H4 (cell line): ENCODE measurements around the gene MYO1E. TPM values are rescaled to one million over a fixed set of nuclear protein-coding genes. Genes with fewer than 3 reads are reported as not detected.

Experiments
- DNase-seq: peaks from one replicate; pipeline ENCODE4 v3.0.0-alpha.2; 2015; ENCODE audit warnings: low spot score
- total RNA-seq: library from RNA; depleted of rRNA; stranded (reverse); fragments of >200 nt; shearing (Covaris generic); gene quantifications from 2 replicates; pipeline ENCODE4 v1.2.3, GENCODE V29; 2014

MYO1E gene
- total RNA-seq, 1 experiment from 2014 or later = 9.2 TPM

DNA sequence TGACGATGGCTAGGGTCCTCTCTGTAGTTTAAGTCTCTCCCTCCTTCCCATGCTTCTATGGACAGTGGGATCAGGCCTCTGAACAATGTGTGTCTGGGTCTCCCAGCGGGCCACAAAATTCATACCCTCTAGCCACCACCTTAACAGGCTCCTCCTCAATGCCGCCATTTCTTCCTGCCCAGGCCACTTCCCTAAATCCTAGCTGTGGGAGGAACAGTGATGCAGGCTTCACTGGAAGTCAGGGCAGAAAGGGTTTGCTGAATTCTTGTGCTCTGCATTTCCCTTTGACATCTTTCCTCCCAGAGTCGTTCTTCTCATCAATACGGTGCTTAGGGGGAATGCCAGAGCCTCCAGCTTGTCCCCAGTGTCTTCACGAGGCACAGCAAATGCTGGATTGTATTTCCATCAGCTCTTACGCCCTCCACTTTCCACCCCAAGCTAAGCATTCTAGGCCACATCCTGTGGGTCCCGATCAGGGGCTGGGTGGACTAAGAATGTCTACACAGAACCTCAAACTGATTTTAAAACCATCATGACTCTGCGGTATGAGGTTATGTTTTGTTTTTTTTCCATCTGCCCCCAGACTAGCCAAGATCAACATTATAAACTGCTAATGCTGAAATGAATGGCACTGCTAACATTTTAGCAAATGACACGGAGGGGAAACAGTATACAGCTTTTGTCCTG, 177.9 kb downstream of the MYO1E start:
- DNase-seq = no peak

DNA sequence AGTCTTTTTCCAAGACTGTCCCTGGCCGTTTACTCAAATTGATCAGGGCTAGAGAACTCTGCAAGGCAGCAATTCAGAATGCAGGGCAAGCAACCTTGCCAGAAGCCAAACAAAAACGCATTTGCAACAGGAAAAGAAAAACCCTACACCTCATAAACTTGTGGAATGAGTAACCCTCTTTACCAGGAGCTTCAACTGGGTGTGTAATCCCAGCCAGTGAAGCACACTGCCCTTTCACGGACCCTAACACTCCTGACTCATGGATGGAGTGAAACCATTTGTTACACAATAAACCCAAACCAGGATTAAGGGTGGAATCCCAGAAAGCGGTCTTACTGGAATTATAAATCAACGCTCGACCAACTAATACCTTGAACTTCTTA, 180.8 kb downstream of the MYO1E start:
- peak; percentile 85 for DNase-seq

DNA sequence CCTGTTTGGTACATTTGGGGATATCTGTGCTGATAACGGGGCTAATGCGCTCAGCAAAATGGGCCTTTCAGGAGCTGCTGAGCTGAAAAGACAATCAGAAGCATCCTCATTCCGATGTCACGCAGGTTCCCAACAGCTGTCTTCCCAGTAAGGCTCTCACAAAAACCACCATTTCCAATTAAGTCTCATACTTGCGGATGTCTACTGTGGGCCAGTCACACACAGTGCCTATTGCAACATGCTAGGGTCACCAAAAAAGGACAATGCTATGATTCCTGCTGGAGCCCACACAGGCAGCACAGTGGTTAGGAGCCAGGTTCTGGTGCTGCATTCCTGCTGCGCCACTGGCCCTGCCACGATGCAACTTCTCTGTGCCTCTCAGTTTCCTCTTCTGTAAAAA, 182.4 kb downstream of the MYO1E start:
- peak; percentile 15 for DNase-seq

DNA sequence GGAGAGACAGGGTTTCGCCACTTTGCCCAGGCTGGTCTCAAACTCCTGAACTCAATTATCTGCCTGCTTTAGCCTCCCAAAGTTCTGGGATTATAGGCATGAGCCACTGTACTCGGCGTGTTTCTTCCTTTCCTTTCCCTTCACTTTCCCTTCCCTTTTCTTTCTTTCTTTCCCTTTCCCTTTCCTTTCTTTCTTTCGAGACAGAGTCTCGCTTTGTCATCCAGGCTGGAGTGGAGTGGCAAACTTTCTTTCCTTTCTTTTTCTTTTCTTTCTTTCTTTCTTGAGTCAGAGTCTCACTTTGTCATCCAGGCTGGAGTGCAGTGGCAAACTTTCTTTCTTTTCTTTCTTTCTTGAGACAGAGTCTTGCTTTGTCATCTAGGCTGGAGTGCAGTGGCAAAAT, 183.4 kb downstream of the MYO1E start:
- DNase-seq = no peak

DNA sequence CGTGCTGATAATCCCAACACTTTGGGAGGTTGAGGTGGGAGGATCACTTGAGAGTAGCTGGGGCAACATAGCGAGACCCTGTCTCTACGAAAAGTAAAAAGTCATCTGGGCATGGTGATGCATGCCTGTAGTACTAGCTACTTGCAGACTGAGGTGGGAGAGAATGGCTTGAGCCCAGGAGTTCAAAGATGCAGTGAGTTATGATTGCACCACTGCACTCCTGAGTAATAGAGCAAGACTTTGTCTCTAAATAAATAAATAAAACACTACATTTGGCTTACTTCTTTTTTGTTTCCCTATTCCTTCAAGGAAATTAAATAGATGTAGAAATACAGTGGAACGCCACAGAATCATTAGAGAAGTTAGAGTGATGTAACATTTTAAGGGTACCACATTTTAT, 186.2 kb downstream of the MYO1E start:
- DNase-seq = no peak

DNA sequence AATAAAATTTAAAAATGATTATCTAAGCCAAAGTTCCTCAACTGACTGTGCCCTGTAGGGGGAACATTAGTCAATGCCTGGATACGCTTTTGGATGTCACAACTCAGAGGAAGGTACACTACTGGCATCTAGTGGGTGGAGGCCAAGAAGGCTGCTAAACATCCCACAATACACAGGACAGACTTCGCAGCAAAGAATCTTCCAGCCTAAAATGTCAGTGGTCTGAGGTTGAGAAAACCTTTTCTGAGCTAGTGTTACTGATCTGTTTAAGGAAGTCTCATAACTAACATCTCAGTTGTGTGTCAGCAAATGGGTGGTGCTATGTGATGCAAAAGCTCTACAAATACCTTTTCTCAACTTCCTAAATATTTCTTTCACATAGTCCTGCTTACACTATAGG, 186.9 kb downstream of the MYO1E start:
- DNase-seq = no peak

DNA sequence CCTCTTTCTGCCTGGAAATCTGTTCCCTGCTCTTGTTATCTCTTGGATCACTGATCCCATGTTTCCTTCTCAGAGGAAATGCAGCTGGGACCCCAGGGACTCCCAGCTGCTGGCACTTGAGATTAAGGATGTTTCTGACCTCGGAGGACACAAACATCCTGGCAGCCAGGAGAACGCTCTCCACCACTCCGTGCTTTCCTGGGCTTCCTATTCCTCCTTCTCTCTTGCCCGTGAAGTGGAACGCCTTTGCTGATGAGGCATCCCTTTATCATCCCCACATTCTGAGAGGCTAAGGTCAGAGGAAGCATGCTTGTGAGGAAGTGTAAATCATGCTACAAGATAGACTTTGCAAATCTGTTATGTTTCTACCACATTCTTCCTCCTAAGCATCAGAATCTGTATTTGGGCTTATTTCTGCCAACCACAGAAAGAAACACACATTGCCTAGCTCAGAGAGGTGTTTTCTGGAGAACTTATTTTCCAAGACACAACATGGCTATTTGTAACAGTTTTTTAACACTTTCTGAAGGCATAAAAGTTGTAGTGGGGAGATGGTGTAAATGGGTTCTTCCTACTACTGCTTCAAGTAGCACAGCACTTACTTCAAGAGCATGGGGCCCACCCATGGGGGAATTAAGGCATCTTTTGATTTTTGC, 191.6 kb downstream of the MYO1E start:
- no peak for DNase-seq

DNA sequence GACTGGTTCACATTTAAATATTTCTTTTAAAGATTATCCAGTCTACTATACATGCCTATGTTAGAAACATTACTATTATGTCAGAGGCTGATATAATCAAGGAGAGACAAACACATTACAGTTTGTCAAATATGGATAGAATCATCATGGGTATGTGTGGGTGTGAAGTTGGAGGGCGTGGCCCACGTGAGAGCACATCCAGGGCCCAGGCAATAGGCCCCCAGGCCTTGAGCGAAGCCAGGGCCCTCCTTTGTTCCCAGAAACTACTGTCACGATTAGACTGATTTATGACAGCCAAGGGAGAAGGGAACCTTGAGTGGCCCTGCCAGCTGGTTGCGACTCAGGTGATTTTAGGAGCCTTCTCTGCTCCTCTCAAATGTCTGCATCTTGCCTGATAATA, 193.0 kb downstream of the MYO1E start:
- no peak for DNase-seq

DNA sequence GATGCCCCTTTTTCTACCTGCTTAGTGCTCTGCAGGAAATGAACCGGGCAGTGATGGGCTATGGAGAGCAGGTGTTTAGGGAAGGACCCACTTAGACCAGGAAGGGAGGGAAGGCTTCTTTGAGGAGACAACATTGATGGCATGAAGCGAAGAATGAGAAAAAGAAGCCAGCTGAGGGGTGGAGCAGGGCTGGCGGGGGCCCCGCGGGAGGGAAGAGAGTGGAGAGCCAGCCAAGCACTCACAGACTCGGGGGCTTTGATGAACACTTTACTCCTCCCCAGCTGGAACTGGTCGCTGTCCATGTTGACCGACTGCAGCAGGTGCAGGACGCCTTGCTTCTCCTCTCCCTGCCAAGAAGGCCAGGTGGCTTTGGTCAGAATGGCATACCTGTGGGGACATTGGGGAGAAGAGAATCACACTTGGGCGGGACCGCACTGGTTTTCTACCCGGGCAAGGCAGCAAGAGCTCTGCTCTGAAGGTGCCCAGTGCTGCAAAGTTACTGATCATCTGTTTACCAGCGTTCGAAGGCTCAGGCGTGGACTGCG, 194.4 kb downstream of the MYO1E start:
- DNase-seq = no peak

DNA sequence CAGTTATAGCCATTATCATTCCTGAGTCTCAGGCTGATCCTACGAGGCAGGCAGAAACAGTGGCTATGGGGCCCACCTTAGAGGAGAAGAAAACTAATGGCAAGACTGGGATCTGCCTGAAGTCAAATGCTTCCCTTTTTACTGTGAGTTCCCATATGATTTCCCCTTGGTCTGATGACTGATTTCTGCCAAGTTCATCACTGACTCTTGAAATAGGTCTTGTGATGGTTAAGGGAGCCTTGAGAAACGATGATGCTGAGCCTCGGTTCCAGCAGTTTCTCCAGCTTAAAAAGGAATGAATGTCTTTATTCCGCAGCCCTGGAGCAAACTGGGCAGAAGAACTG, 195.4 kb downstream of the MYO1E start:
- DNase-seq = no peak

DNA sequence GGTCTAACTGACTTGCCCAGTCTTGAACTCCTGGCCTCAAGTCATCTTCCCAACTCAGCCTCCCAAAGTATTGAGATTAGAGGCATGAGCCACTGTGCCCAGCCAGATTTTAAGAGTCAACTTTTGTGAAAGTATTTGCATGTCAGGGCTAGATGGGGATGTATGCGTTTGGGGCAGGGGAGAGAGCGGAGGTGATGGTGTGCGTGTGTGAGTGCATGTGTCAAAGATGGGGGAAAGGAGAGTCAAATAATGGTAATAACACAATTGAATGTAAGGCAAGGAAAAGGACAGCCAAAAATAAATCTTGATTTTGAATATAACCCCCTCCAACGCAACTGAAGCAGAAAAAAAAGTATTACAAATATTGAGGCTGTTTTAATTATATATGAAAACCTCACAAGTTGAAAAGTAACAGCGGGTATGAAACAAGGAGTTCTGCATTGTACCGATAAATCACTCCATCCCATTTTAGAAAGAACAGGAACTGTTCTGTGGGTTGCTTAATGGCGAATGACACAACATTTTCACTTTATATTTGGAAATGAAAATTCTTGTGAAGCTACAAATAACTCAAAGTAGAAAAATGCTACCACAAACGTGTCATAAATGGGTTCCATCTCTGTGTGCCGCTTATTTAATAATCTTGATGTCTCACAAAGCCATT, 195.9 kb downstream of the MYO1E start:
- no peak for DNase-seq

DNA sequence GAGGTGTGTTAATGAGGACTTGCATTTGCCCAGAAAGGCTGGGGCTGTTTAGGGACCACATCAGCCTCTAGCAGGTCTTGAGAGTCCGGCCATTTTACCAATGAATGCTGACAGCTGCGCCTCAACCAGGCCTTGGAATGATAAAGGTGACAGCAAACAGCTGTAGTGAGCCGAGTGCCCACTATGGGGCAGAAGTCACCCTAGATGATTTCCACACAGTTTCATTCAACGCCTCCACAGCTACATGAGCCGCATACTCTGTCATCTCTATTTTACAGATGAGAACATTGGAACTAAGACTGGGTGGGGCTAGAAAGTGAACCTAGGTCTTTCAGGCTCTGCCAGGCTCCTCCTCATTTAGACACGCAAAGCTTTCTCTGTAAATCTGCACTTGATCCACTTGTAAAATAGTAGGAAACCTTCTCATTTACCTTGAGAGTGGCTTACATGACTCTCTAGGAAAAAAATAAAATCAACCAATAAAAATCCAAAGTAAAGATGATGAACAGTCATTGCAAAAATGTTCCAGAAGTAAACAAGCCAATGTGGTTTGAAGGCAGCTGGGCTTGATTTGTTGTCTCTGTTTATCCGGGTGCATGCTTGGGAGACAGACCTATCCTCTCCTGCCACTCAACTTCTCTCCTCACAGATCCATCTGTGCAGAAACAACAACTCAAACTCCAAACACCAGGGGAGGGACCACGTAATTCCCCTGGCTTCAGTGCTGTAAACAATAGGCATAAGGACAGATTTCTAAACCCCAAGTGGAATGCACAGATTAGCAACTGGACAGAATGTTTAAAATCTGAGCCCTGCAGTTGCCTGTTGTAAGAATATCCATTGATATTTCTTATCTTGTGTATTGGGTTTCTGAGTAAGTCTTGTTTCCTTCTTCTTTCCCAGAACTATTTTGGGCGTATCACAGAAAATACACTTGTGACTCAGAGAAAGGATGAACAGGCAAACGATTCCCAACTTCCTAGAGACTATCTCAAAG, 197.5 kb downstream of the MYO1E start:
- DNase-seq = peak; percentile 84

DNA sequence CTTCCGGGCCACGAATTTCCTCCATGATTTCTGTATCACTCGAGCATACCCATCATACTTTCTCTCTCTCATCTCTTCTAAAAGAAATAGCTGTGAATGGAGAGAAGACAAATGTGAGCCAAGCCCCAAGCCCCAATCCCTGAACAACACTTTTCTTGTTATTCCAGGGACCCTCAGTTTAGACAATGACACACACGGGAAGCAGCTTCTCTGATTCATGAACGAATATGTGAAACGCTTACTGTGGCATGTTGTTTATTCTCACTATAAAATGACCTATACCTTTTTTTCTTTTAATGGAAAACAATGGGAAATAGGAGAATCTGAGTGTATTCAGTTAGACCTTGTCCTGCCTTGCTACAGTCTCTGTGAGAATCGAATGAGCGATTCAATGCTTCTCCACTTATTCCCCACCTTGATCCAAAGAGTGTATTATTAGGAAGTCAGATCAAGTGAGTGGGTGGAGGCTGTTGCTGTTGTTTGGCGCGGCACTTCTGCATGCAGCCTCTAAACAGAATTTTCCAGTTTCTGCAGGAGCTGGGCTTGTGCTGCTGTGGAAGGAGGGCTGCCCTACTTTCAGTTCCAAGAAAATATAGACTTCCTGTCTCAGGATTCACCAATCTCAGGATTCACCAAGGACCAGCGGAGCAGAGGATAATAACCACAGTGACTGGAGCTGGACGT, 198.4 kb downstream of the MYO1E start:
- DNase-seq = no peak

DNA sequence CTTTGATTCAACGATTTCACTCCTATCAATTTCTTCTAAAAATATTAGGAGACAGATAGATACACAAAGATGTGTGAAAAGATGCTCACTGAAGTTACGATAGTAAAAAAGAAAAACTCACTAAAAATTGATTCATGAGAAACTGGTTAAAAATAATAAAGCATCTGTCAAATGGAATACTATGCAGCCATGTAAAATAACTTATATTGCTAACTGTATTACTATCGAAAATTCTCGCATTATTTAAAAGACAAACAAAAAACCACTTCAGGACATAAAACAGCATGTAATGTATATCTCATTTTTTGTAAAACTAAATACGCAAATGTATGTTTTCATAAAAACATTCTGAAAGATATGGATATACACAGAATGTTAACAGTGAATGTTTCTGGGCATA, 199.5 kb downstream of the MYO1E start:
- DNase-seq = no peak

DNA sequence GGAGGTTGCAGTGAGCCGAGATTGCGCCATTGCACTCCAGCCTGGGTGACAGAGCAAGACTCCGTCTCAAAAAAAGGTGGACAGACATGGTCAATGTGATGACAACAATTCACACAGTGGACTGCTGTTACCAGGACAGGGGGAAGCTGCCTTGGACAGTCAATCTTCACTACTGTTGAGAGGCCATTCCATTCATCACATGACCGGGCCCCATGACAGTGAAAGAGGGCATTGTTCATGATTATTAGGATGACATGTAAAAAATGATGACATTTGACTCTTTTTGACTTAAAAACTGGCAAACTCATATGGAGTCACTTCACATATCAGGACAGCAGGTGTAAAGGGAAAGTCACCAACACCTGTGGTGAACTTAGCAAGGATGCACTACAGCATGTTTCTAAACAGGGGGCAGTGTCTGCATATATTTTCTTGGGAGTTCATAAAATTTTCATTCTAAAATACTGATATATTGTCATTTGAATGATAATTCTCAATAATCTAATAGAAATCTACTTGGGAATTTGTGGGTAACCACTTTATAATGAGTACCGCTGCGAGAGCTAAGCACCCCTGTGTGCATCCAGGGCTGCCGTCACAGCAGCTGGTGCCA, 200.3 kb downstream of the MYO1E start:
- DNase-seq = no peak

DNA sequence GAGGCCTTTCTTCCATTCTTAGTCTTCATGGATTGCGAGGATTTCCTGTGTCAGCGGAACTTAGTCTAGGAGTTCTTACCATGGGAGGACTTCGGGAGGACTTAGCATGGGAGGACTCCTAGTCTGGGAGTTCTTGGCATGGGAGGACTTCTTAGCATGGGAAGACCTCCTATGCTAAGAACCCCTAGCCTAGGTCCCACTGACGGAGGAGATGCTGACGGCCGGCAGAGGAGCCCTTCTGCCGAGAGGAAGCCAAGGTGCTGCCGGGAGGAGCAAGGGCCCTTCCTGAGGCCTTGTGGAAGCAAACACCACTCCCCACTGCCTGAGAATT, 201.6 kb downstream of the MYO1E start:
- no peak for DNase-seq

DNA sequence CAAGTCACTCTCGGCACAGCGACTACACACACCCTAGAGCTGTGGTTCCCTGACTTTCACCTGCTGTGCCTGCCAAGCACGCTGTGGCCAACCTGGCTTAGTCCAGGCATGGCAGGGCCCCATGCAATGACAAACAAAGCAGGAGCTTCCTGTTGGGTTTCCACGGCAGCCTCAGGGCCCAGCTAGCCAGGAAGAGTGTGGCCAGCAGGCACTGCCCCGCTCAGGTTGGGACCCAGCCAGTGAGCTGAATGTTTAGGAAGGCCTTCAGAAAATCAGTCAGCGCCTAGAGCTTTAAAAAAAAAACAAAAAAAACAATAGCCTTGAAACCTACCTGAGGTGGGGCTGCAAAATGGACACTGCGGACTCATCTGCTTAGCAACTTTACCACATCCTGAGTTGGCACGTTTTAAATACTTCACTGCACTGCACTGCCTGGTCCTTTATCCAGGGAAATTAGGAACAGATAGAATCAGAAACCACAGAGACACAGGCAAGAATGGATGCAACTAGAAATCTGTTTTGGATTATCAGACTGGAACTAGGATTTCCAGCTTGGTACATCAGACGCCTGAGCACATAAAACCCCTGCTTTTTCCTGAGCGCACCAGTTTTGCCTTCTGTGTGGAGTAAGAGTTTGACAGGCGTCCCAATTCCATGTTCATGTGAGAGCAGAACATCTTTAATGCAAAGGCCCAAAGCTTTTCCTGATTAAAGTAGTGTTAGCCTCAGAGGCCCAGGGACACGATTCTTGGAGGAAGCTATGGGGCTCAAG, 202.2 kb downstream of the MYO1E start:
- DNase-seq = peak; percentile 92

DNA sequence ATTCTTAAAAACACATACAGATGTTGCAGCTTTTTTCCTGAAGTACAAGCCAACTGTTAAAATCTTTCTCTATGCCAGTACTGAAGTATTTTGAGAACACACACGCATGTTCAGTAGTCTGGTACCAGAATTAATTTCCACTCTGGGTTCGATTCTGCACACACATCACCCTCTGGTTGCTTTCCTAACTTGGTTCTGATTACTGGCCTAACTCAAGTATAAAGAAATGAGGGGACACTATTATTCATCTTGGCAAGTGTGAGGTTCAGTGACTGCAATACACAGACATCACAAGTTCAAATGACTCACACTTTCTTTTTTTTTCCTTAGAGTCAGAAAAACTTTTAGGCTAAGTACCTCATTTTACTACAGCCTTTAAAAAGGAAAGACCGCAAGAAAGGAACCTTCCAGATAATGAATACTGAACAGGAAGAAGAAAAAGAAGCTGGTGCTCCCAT, 203.4 kb downstream of the MYO1E start:
- DNase-seq = peak; percentile 58

DNA sequence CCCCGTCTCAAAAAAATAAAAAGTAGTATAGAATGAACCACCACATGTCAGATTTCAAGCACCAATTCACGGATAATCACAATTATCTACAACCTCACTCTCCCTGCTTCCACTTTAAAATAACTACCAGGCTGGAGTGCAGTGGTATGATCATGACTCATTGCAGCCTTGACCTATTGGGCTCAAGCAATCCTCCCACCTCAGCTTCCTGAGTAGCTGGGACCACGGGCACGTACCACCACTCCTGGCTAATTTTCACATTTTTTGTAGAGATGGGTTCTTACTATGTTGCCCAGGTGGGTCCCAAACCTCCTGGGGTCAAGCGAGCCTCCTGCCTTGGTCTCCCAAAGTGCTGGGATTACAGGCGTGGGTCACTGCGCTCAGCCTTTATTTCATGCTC, 204.1 kb downstream of the MYO1E start:
- DNase-seq = peak; percentile 48
